Measurements from ENCODE around the gene ZDHHC8. TPM values are rescaled to one million over a fixed set of nuclear protein-coding genes. Genes with fewer than 3 reads are reported as not detected.
A peak's percentile ranks its signal among the peaks of the same experiment; 100 is the strongest.

The ZDHHC8 gene
- total and polyA plus RNA-seq, 2 donors (not counting 3 experiments of a cell fraction or from before 2014, with no cell fraction given) = 49.8 to 131 TPM

DNA sequence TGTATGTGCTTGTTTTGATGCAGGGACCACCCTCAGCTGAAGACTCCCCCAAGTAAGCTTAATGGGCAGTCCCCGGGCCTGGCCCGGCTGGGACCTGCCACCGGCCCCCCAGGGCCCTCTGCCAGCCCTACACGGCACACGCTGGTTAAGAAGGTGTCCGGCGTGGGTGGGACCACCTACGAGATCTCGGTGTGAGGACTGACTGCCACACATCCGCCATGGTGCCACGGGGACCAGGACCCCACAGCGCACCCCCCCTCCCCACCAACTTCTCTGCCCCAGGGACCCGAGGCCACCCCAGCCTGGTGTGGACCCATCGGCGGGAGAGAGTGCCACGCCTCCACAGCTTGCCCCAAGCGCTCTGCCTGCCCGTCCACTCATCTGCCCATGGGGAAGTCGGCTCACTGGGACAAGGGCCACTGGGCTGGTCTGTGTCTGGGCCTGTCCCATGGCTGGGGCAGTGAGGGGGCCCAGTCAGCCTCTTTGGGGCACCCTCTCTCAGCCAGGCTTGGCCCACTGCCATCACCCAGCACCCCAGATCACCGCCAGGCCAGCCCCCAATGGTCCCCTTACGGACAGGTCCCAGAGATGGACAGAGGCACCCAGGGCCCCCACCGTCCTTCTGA lies 13.7 kb downstream of the ZDHHC8 start:
- dilution Hi-C loops (cut with MboI; ENCODE audit: extremely low pct_ligation_motif_present, low sequenced_read_pairs) = no loop called here
- CTCF ChIA-PET = no interaction called here

DNA sequence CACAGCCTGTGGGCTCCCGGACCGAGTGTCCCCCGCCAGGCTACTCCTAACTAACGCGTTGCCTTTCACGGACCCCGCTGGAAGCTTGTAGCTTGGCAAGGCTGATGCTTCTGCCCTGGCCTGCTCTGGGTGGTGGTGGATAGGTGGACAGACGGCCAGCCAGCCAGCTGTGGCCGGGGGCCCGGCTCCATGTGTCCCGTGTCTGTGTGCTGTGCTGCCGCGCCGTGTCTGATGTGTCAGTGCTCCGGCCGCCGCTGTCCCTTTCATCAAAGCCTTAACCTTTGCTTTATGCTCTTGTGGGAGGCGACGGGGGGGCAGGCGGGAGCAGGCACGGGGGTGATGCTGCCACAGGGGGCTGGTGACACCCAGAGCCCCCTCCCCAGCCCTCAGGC lies 14.2 kb downstream of the ZDHHC8 start:
- ChIA-PET POLR2A (no interaction called here), CTCF (no interaction called here)
- H3K4me1 ChIP-seq (ENCODE audit: control insufficient read depth, extremely low read depth, insufficient read depth, low read length) = no peaks in the 10 kb centered on the region
- peaks cover 0 to 9% of the 10 kb centered on the region in 2 experiments for H3K36me3 ChIP-seq (ENCODE audit: control insufficient read depth in 2 of 2, extremely low read depth in 1 of 2, insufficient read depth in 2 of 2, low read length in 2 of 2)
- no peaks in the 10 kb centered on the region for H3K27me3 ChIP-seq (ENCODE audit: control insufficient read depth in 2 of 2, insufficient read depth in 2 of 2, low read length in 2 of 2)
- no peaks in the 10 kb centered on the region for H3K79me2 ChIP-seq (ENCODE audit: control insufficient read depth, insufficient read depth, low read length)
- no peaks in the 10 kb centered on the region for H4K20me1 ChIP-seq (replicated peaks; ENCODE audit: control insufficient read depth, extremely low read depth, insufficient read depth, low read length)
- TSS peak; percentile 34 for BruUV-seq (replicated peaks)
- H3K4me2 ChIP-seq (ENCODE audit: insufficient read depth, low read length) = no peak overlapping the region
- dilution Hi-C loops (cut with MboI; ENCODE audit: extremely low pct_ligation_motif_present, low sequenced_read_pairs) (no loop called here), intact Hi-C loops (cut with micrococcal nuclease) (no loop called here)
- no peak for DNase-seq (ENCODE audit: low read depth, low spot score)
- no peak overlapping the region for H2AFZ ChIP-seq (ENCODE audit: low read depth, low read length)
- H3K9me1 ChIP-seq (replicated peaks; ENCODE audit: control insufficient read depth, extremely low read depth, insufficient read depth, low read length) = no peaks in the 10 kb centered on the region
- no peak overlapping the region for H3K27ac ChIP-seq (ENCODE audit: insufficient read depth, low read depth, low read length)
- no peak overlapping the region for H3K4me3 ChIP-seq (replicated peaks in 1 of 3; ENCODE audit: insufficient read depth in 1 of 3, low read depth in 1 of 3, low read length in 3 of 3)
- H3K9ac ChIP-seq (replicated peaks; ENCODE audit: extremely low read depth, insufficient read depth, low read length) = no peak overlapping the region
- FAIRE-seq = no peak
- no peak for TF ChIP-seq POLR2AphosphoS5 (IDR thresholded peaks at IDR 0.05; ENCODE audit: insufficient read depth, low read depth, low read length)
- no peak for TF ChIP-seq FOS (IDR thresholded peaks at IDR 0.05; ENCODE audit: borderline replicate concordance, insufficient read depth, low read length)
- TF ChIP-seq, protein P1, sequence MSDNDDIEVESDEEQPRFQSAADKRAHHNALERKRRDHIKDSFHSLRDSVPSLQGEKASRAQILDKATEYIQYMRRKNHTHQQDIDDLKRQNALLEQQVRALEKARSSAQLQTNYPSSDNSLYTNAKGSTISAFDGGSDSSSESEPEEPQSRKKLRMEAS (IDR thresholded peaks at IDR 0.05; ENCODE audit: insufficient read depth, insufficient read length) = no peak
- no peak for TF ChIP-seq JUN (IDR thresholded peaks at IDR 0.05; ENCODE audit: borderline replicate concordance, insufficient read depth, insufficient read length, low read depth)
- TF ChIP-seq MYC (IDR thresholded peaks at IDR 0.05; ENCODE audit: low read depth, low read length) = no peak
- TF ChIP-seq EZH2 (IDR thresholded peaks at IDR 0.05; ENCODE audit: borderline replicate concordance, low read depth, low read length, severe bottlenecking) = no peak
- no peak for TF ChIP-seq GATA2 (IDR thresholded peaks at IDR 0.05; ENCODE audit: insufficient read depth, insufficient read length, low read depth, low read length)
- TF ChIP-seq, protein P2, sequence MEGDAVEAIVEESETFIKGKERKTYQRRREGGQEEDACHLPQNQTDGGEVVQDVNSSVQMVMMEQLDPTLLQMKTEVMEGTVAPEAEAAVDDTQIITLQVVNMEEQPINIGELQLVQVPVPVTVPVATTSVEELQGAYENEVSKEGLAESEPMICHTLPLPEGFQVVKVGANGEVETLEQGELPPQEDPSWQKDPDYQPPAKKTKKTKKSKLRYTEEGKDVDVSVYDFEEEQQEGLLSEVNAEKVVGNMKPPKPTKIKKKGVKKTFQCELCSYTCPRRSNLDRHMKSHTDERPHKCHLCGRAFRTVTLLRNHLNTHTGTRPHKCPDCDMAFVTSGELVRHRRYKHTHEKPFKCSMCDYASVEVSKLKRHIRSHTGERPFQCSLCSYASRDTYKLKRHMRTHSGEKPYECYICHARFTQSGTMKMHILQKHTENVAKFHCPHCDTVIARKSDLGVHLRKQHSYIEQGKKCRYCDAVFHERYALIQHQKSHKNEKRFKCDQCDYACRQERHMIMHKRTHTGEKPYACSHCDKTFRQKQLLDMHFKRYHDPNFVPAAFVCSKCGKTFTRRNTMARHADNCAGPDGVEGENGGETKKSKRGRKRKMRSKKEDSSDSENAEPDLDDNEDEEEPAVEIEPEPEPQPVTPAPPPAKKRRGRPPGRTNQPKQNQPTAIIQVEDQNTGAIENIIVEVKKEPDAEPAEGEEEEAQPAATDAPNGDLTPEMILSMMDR (IDR thresholded peaks at IDR 0.05; ENCODE audit: extremely low read depth in 1 of 2, insufficient read depth in 1 of 2, low read depth in 1 of 2, low read length in 2 of 2) = no peak
- no peak for TF ChIP-seq POLR2A (IDR thresholded peaks at IDR 0.05; ENCODE audit: low read depth, low read length)
- no peaks in the 10 kb centered on the region for H3K9me3 ChIP-seq (replicated peaks; ENCODE audit: control insufficient read depth, insufficient read depth, low read length)

More for the DNA sequence above, 13.7 kb downstream of the ZDHHC8 start:
- intact Hi-C loops (cut with micrococcal nuclease) = no loop called here
- no peak for DNase-seq (ENCODE audit: low read depth, low spot score)
- TF ChIP-seq MYC (IDR thresholded peaks at IDR 0.05; ENCODE audit: low read depth, low read length) (no peak), JUN (IDR thresholded peaks at IDR 0.05; ENCODE audit: borderline replicate concordance, insufficient read depth, insufficient read length, low read depth) (no peak), POLR2AphosphoS5 (IDR thresholded peaks at IDR 0.05; ENCODE audit: insufficient read depth, low read depth, low read length) (no peak), POLR2A (IDR thresholded peaks at IDR 0.05; ENCODE audit: low read depth, low read length) (no peak), EZH2 (IDR thresholded peaks at IDR 0.05; ENCODE audit: borderline replicate concordance, low read depth, low read length, severe bottlenecking) (no peak)
- TF ChIP-seq, protein P1 (IDR thresholded peaks at IDR 0.05; ENCODE audit: insufficient read depth, insufficient read length) = no peak
- Histone ChIP-seq H3K27ac (ENCODE audit: insufficient read depth, low read depth, low read length) (no peak overlapping the region), H4K20me1 (replicated peaks; ENCODE audit: control insufficient read depth, extremely low read depth, insufficient read depth, low read length) (no peaks in the 10 kb centered on the region), H3K36me3 (ENCODE audit: control insufficient read depth in 2 of 2, extremely low read depth in 1 of 2, insufficient read depth in 2 of 2, low read length in 2 of 2) (peaks cover 0 to 11% of the 10 kb centered on the region in 2 experiments), H3K9ac (replicated peaks; ENCODE audit: extremely low read depth, insufficient read depth, low read length) (no peak overlapping the region), H3K9me1 (replicated peaks; ENCODE audit: control insufficient read depth, extremely low read depth, insufficient read depth, low read length) (no peaks in the 10 kb centered on the region), H3K9me3 (replicated peaks; ENCODE audit: control insufficient read depth, insufficient read depth, low read length) (no peaks in the 10 kb centered on the region), H3K79me2 (ENCODE audit: control insufficient read depth, insufficient read depth, low read length) (no peaks in the 10 kb centered on the region), H3K4me1 (ENCODE audit: control insufficient read depth, extremely low read depth, insufficient read depth, low read length) (no peaks in the 10 kb centered on the region), H3K4me2 (ENCODE audit: insufficient read depth, low read length) (no peak overlapping the region), H2AFZ (ENCODE audit: low read depth, low read length) (no peak overlapping the region), H3K4me3 (replicated peaks in 1 of 3; ENCODE audit: insufficient read depth in 1 of 3, low read depth in 1 of 3, low read length in 3 of 3) (no peak overlapping the region), H3K27me3 (ENCODE audit: control insufficient read depth in 2 of 2, insufficient read depth in 2 of 2, low read length in 2 of 2) (no peaks in the 10 kb centered on the region)
- no peak for FAIRE-seq
- no TSS peak for BruUV-seq (replicated peaks)
- POLR2A ChIA-PET = no interaction called here
